NCI-H524 (cell line): ENCODE data around the gene ATXN1.
"Not testable (repeated sequence)": the region's sequence is repeated elsewhere in the genome, so short reads cannot be mapped to it uniquely, and the experiment has no call there.

ENCODE experiments used
- DNase-seq, 2 experiments: peaks; one replicate each; lab custom pipeline; 2025; lab: John Stamatoyannopoulos, UW

ATXN1 gene

GRCh38 chr6:16274483-16274882 lies 486.8 kb downstream of the ATXN1 start:
- DNase-seq: no peak

GRCh38 chr6:16273256-16273655 lies 488.0 kb downstream of the ATXN1 start:
- peak in 1 of 2 experiments; percentile 35 for DNase-seq

DNA sequence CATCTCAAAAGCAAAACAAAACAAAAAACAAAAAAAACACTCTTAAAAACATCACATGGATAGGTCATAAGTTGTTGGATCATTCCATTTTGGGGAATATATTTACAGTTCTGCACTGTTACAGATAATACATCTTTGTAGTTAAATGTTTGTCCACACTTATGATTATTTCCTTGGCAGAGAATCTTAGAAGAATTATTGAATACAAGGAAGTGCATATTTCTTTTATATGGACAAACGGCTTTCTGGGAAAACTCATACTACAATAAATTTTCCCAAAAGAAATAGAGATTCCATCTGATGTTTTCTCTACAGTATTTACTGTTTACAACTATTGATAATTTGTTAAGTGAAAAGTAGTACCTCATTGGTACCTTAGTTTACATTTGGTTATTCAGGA lies 489.1 kb downstream of the ATXN1 start:
- DNase-seq: no peak

- no peak for DNase-seq
Measured at GRCh38 chr6:16271428-16271827, 489.8 kb downstream of the ATXN1 start.

- DNase-seq: peak in 1 of 2 experiments; percentile 13
Measured at GRCh38 chr6:16270178-16270794, 491.0 kb downstream of the ATXN1 start.

DNA sequence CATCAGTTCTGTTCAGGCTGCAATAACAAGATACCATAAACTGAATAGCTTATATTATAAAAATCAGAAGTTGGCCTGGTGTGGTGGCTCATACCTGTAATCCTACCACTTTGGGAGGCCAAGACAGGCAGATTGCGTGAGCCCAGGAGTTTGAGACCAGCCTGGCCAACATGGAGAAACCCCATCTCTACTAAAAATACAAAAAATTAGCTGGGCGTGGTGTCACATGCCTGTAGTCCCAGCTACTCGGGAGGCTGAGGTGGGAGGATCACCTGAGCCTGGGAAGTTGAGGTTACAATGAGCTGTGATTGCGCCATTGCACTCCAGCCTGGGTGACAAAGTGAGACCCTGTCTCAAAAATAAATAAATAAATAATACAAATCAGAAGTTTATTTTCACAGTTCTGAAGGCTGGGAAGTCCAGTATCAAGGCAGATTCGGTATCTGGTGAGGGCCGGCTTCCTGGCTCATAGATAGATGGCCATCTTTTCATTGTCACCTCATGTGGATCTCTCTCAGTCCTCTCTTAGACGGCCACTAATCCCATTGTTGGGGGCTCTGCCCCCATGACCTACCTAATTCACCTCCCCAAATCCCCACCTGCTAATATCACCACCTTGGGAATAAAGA lies 491.7 kb downstream of the ATXN1 start:
- DNase-seq: not testable (repeated sequence)

DNA sequence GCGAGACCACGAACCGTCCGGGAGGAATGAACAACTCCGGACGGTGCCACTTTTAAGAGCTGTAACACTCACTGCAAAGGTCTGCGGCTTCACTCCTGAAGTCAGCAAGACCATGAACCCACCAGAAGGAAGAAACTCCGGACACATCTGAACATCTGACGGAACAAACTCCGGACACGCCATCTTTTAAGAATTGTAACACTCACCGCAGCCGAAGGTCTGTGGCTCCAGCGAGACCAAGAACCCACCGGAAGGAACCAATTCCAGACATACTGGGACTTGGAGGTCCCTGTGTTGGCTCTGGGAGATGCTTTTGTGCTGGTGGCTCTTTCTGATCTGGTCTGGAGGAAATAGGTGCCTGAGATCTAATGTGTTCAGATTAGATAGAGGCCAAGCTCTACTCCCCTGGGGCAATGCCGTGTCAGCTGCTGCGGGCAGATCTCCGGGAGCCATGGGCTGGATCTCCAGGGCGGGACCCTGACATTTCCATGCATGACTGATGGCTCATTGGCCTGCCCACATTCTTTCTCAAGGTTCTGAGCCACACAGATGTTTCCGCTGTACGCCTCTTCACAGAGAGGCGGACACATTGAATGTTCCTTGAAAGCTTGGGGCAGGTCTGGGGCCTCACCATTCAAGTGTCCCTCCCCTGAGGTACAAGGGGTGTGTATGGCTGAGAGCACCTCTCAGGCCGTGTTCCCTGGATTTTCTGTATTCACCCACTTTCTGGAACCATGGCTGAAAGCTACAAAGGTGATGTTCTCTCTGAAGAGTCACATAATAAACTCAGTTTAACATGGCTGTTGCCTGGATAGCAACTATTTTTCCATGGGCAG lies 493.6 kb downstream of the ATXN1 start:
- no peak for DNase-seq

- no peak for DNase-seq
Measured at GRCh38 chr6:16265351-16266341, 495.6 kb downstream of the ATXN1 start.

DNA sequence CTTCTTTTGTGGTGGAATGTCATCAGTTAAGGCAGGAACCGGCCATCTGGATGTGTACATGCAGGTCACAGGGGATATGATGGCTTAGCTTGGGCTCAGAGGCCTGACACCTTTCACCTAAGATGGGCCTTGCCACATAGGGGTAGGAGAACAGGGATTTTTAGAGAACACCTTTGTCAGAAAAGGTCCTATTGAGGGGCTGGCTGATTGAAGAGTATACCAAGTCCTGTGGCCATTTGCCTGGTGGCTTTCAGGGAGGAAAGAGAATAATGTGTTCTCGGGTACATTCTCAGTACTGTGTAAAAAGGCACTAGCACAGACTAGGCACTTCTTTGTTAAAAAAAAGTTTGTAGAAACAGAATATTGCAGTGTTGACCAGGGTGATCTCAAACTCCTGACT lies 496.5 kb downstream of the ATXN1 start:
- no peak for DNase-seq

GRCh38 chr6:16263464-16264099 lies 497.7 kb downstream of the ATXN1 start:
- DNase-seq: not testable (repeated sequence)

- DNase-seq: not testable (repeated sequence)
Measured at GRCh38 chr6:16262773-16263172, 498.5 kb downstream of the ATXN1 start.

- DNase-seq: not testable (repeated sequence)
Measured at GRCh38 chr6:16260602-16261001, 500.7 kb downstream of the ATXN1 start.

DNA sequence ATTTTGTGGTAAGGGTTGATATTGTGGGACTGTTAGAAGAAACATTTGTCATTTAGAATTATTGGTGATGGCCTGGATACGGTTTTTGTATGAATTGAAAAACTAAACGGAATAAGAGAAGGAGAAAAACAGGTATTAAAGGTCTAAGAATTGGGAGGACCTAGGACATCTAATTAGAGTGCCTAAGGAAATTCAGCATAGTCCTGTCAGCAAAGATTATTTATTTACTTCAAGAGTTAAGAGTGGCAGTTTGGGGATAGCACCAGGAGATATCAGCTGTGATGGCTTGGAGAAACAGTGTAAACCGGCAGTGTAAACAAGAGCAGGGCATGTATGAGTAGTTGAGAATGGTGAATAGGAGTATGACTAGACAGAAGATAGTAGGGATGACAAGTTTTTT lies 501.7 kb downstream of the ATXN1 start:
- DNase-seq: not testable (repeated sequence)

DNA sequence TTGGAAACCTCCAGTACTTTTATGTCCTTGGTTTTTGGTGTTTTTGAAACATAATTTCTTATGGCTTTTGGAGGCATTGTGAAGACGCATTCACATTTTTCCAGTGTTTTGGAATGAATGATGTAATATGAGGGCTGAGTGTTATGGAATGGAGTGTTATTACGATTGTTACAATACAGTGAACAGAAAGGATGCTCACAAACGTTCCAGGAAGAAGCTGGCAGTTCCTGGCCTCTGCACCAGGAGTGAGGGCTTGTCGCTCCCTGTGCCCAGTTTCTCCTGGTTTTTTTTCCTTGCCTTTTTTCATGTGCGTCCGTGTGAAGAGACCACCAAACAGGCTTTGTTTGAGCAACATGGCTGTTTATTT lies 502.6 kb downstream of the ATXN1 start:
- no peak for DNase-seq

DNA sequence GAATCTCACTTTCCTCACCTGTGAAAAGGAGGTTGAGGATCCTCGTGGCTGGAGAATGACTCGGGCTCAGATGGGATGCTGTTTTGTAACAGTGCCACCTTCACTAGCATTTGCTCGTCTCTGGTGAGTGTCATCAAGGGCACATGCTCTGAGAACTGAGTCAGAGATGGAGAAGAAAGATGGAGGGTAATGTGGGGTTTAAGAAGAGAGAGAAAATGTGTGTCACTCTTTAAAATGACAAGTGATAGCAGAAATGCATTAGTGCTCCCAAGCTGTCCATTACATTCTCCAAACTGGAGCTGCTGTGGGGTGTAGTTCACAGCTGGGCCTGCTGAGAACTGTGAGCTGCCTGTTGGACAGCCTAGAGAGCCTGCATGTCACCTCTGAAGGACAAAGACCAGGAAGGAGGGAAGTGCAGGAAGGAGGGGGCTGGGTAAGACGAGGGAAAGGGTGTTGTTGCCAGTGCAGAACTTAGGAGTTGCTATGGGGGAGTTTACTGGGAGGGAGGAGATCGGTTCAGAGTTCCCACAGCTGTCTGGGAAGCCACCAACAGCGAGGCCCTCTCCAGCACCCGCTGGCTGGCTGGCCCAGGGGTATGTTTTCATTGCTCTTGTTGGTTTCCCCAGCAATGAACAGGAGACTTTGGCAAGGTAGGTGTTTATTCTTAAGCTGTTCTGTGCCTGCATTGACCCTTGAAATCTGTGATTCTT lies 503.1 kb downstream of the ATXN1 start:
- no peak for DNase-seq

- DNase-seq: peak; percentile 20 to 81
Measured at GRCh38 chr6:16256781-16257180, 504.5 kb downstream of the ATXN1 start.

- no peak for DNase-seq
Measured at GRCh38 chr6:16254535-16254934, 506.7 kb downstream of the ATXN1 start.

DNA sequence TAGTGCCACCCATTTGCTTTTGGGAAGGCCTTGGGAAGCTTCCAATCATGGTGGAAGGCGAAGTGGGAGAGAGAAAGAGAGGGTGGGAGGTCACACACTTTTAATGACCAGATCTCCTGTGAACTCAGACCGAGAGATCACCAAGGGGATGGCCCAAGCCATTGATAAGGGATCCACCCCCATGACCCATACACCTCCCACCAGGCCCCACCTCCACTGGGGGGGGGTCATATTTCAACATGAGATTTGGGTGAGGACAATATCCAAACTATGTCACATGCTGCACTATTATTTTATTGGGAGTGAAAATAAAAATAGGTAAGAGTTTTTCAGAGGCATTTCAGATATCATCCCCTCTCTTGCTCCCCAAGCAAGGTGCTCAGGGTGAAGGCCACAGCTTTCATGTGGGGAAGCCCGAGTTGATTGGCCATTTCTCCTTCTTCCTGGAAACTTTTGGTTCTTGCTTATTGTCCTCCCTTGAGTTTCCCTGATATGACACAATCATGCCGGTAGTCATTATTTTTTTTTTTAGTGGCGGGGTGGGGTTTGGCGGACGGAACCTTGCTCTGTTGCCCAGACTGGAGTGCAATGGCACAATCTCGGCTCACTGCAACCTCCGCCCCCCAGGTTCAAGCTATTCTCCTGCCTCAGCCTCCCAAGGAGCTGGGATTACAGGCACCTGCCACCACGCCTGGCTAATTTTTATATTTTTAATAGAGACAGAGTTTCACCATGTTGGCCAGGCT lies 507.7 kb downstream of the ATXN1 start:
- DNase-seq: no peak

DNA sequence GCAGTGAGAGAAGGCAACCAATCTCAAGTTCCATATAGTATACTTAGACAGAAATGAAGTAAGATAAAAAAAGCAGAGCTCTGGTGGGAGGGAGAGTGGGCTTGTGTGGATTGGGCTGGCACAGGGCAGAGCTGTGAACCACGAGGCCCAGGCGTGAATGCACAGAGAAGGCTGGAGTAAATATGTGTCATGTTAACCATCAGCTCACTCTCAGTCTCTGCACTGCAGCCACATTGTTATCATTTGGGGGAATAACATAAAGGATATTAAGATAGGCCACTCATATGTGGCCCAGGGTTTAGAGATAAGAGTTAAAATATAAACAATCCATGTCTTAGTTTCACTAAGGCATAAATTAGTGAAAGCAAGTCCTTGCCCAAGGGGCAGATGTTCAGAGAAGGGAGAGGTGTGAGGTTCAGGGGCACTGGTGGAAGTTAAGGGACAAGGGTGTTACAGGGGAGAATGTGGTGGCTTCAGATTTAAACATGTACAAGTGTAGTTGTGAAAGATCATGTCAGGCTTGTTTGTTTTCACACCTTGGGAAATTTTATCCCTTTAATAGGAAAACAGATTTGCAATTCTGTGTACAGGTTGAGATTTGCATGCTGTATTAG lies 508.5 kb downstream of the ATXN1 start:
- no peak for DNase-seq

GRCh38 chr6:16251706-16252105 lies 509.6 kb downstream of the ATXN1 start:
- no peak for DNase-seq
